Stomach (tissue), 4 donors: ENCODE results near the gene SLAMF1.

Experiments
- CTCF ChIP-seq, 7 experiments: fragments of 450-650 bp in 4 of 7; fragments of 200-600 bp in 3 of 7; sonication (generic) in 3 of 7; IDR thresholded peaks; one replicate each; pipeline ENCODE4 v1.5.1; 2016 to 2019; ENCODE audit warnings: antibody characterized with exemption in 7 of 7, control low read depth in 2 of 7, mild to moderate bottlenecking in 1 of 7
- EP300 ChIP-seq: sonication (generic); formaldehyde crosslinking; IDR thresholded peaks from one replicate; pipeline ENCODE4 v1.6.1; 2017; ENCODE audit warnings: antibody characterized with exemption
- POLR2A ChIP-seq, 4 donors: fragments of 450-650 bp; IDR thresholded peaks; one replicate each; pipeline ENCODE4 v1.6.1; 2016; ENCODE audit warnings: antibody characterized with exemption in 4 of 4, control low read depth in 2 of 4, mild to moderate bottlenecking in 1 of 4, moderate library complexity in 1 of 4
- POLR2AphosphoS5 ChIP-seq, 3 donors: sonication (generic); formaldehyde crosslinking; IDR thresholded peaks; one replicate each; pipeline ENCODE4 v1.6.1; 2016; ENCODE audit warnings: antibody characterized with exemption in 3 of 3

GRCh38 chr1:160658162-160658813, 11.4 kb upstream of the SLAMF1 start:
- TF ChIP-seq CTCF (IDR thresholded peaks at IDR 0.05), result no peak
- no peak for TF ChIP-seq POLR2A (IDR thresholded peaks at IDR 0.05)
- TF ChIP-seq EP300, result no peak
- no peak for TF ChIP-seq POLR2AphosphoS5 (IDR thresholded peaks at IDR 0.05)
